GM21390 (cell line): ENCODE results near the gene VN1R5.
"Not testable (repeated sequence)": the region's sequence is repeated elsewhere in the genome, so short reads cannot be mapped to it uniquely, and the experiment has no call there.

Experiments
- ATAC-seq: cut with Tn5 transposase; IDR thresholded peaks from one replicate; pipeline ENCODE4 v1.9.1; 2021; ENCODE audit not compliant: unreplicated experiment

The VN1R5 gene

GRCh38 chr1:247255772-247256171, at the start of gene VN1R5:
TSS of gene VN1R5 (plus strand) at chr1:247256072.
- ATAC-seq, result not testable (repeated sequence)

- ATAC-seq, result no peak
These were observed 46.5 kb upstream of the VN1R5 start for GRCh38 chr1:247209396-247209795.

- ATAC-seq, result peak; percentile 5
These were observed 45.9 kb upstream of the VN1R5 start for GRCh38 chr1:247210062-247210375.

GRCh38 chr1:247210376-247211117, 45.3 kb upstream of the VN1R5 start:
- peak; percentile 83 for ATAC-seq

- ATAC-seq, result no peak
These were observed 44.5 kb upstream of the VN1R5 start for GRCh38 chr1:247211339-247211738.

- peak; percentile 55 for ATAC-seq
These were observed 43.9 kb upstream of the VN1R5 start for GRCh38 chr1:247212012-247212411.

- ATAC-seq, result no peak
These were observed 43.0 kb upstream of the VN1R5 start for GRCh38 chr1:247212627-247213617.

GRCh38 chr1:247216261-247216660, 39.6 kb upstream of the VN1R5 start:
- ATAC-seq, result no peak

GRCh38 chr1:247218121-247218651, 37.7 kb upstream of the VN1R5 start:
- ATAC-seq, result no peak

- ATAC-seq, result not testable (repeated sequence)
These were observed 35.6 kb upstream of the VN1R5 start for GRCh38 chr1:247220280-247220679.

- no peak for ATAC-seq
These were observed 33.0 kb upstream of the VN1R5 start for GRCh38 chr1:247222840-247223239.

GRCh38 chr1:247224822-247225221, 31.1 kb upstream of the VN1R5 start:
- no peak for ATAC-seq

GRCh38 chr1:247228133-247228532, 27.7 kb upstream of the VN1R5 start:
- no peak for ATAC-seq

GRCh38 chr1:247241691-247242090, 14.2 kb upstream of the VN1R5 start:
- no peak for ATAC-seq

- no peak for ATAC-seq
These were observed 12.2 kb upstream of the VN1R5 start for GRCh38 chr1:247243524-247244137.

- ATAC-seq, result no peak
These were observed 9.4 kb upstream of the VN1R5 start for GRCh38 chr1:247246325-247247115.

- ATAC-seq, result no peak
These were observed 8.3 kb upstream of the VN1R5 start for GRCh38 chr1:247247568-247247967.

- no peak for ATAC-seq
These were observed 10.2 kb downstream of the VN1R5 start for GRCh38 chr1:247266053-247266452.

GRCh38 chr1:247268390-247269045, 12.6 kb downstream of the VN1R5 start:
- ATAC-seq, result no peak

- ATAC-seq, result no peak
These were observed 13.3 kb downstream of the VN1R5 start for GRCh38 chr1:247269133-247269532.
